BLaER1 treated with 17β-estradiol and CSF1 and Interleukin-3, amounts not matched to agents 10 nM and 100 nM (cell line): ENCODE measurements around the gene ATG7.
A peak's percentile ranks its signal among the peaks of the same experiment; 100 is the strongest.
"Not testable (repeated sequence)": the region's sequence is repeated elsewhere in the genome, so short reads cannot be mapped to it uniquely, and the experiment has no call there.

Experiments
- H3K27ac ChIP-seq, 11 experiments: shearing (Covaris generic); formaldehyde crosslinking; 2 replicates each; pipeline ENCODE4 v1.8.1; 2022
- H3K27me3 ChIP-seq, 11 experiments: shearing (Covaris generic); formaldehyde crosslinking; 2 replicates each; pipeline ENCODE4 v1.8.1; 2022
- H3K36me3 ChIP-seq, 11 experiments: shearing (Covaris generic); formaldehyde crosslinking; 2 replicates each; pipeline ENCODE4 v1.8.1; 2022
- H3K4me1 ChIP-seq, 10 experiments: shearing (Covaris generic); formaldehyde crosslinking; 2 replicates each; pipeline ENCODE4 v1.8.1; 2022
- H3K4me2 ChIP-seq, 11 experiments: shearing (Covaris generic); formaldehyde crosslinking; 2 replicates each; pipeline ENCODE4 v1.8.1; 2022
- H3K4me3 ChIP-seq, 10 experiments: shearing (Covaris generic); formaldehyde crosslinking; 2 replicates each; pipeline ENCODE4 v1.8.1; 2022
- H3K9ac ChIP-seq, 11 experiments: shearing (Covaris generic); formaldehyde crosslinking; 2 replicates each; pipeline ENCODE4 v1.8.1; 2022
- H3K9me3 ChIP-seq, 11 experiments: shearing (Covaris generic); formaldehyde crosslinking; replicated peaks in 1 of 11; 2 replicates each; pipeline ENCODE4 v1.8.1; 2022
- H4K20me1 ChIP-seq, 11 experiments: shearing (Covaris generic); formaldehyde crosslinking; 2 replicates each; pipeline ENCODE4 v1.8.1; 2022
- Cebpa-rat ChIP-seq, 11 experiments: shearing (Covaris generic); IDR thresholded peaks; 2 replicates each; pipeline ENCODE4 v1.8.1; 2022

Gene ATG7

GRCh38 chr3:11482021-11482420, 209.8 kb downstream of the ATG7 start:
- H3K4me1 ChIP-seq = peaks cover 0 to 17% (median 0%) of the 10 kb centered on the region in 10 experiments; a peak in 6 of 20 replicates
- H3K9me3 ChIP-seq = peaks cover 7 to 30% (median 19%) of the 10 kb centered on the region in 11 experiments
- peaks cover 0 to 61% (median 8%) of the 10 kb centered on the region in 11 experiments; a peak in 13 of 22 replicates for H3K36me3 ChIP-seq
- H4K20me1 ChIP-seq = peaks cover 0 to 16% (median 0%) of the 10 kb centered on the region in 11 experiments; a peak in 3 of 22 replicates
- no peak for TF ChIP-seq Cebpa-rat (IDR thresholded peaks at IDR 0.05)
- H3K27ac ChIP-seq = no peak overlapping the region
- H3K4me3 ChIP-seq = no peak overlapping the region
- no peak overlapping the region for H3K9ac ChIP-seq
- no peaks in the 10 kb centered on the region for H3K27me3 ChIP-seq
- no peak overlapping the region for H3K4me2 ChIP-seq

- not testable (repeated sequence) for H3K4me1 ChIP-seq, H3K27me3 ChIP-seq, H3K4me2 ChIP-seq, H3K9ac ChIP-seq, H3K27ac ChIP-seq, H3K4me3 ChIP-seq, H4K20me1 ChIP-seq
- Histone ChIP-seq H3K36me3 (peaks cover 8 to 34% (median 21%) of the 10 kb centered on the region in 11 experiments; a peak in 20 of 22 replicates), H3K9me3 (peaks cover 24 to 52% (median 40%) of the 10 kb centered on the region in 11 experiments)
Observed at GRCh38 chr3:11488356-11488755, 216.2 kb downstream of the ATG7 start.

DNA sequence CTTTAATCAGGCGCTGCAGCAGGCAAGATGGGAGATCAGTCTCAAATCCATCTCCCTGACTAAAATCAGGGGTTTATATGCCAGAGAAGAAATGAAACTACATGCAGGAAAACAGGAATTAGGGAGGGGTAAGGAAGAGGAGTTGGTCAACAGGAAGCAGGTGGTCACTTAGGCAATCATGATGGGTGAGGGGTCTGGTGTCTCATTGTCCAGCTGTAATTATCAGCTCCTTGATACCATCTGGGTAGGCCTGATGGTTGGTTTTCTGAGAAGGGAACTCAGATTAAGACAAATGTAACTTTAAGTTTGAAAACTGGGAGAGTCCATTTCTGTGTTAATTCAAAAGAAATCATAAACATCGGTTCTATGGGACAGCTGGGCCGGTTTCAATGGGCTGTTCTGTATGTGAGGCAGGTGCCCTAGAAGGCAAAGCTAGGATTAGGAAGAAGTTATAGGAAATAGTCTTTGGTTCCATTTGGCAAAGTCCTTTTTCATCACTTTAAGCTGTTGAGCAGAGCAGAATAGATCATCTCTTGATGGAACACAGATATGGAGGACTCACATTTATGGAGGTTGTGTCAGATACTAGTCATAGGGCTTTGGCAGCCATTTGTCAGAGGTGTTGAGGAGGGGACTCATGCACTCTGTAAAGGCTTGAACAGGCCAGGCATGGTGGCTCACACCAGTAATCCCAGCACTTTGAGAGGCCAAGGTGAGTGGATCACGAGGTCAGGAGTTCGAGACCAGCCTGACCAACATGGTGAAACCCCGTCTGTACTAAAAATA, 222.1 kb downstream of the ATG7 start:
- no peaks in the 10 kb centered on the region for H3K27me3 ChIP-seq
- peaks cover 0 to 10% (median 3%) of the 10 kb centered on the region in 10 experiments; a peak in 9 of 20 replicates for H3K4me1 ChIP-seq
- no peak for TF ChIP-seq Cebpa-rat (IDR thresholded peaks at IDR 0.05)
- no peak overlapping the region for H3K9ac ChIP-seq
- peaks cover 0 to 15% (median 0%) of the 10 kb centered on the region in 11 experiments; a peak in 3 of 22 replicates for H4K20me1 ChIP-seq
- H3K9me3 ChIP-seq = peaks cover 20 to 43% (median 32%) of the 10 kb centered on the region in 11 experiments
- peak overlapping the region in 1 of 10 experiments; percentile 35; a peak in 1 of 20 replicates for H3K4me3 ChIP-seq
- peak overlapping the region in 2 of 11 experiments; percentile 3 to 12; a peak in 3 of 22 replicates for H3K4me2 ChIP-seq
- peaks cover 10 to 73% (median 27%) of the 10 kb centered on the region in 11 experiments; a peak in 20 of 22 replicates for H3K36me3 ChIP-seq
- peak overlapping the region in 1 of 11 experiments; percentile 6; a peak in 2 of 22 replicates for H3K27ac ChIP-seq

DNA sequence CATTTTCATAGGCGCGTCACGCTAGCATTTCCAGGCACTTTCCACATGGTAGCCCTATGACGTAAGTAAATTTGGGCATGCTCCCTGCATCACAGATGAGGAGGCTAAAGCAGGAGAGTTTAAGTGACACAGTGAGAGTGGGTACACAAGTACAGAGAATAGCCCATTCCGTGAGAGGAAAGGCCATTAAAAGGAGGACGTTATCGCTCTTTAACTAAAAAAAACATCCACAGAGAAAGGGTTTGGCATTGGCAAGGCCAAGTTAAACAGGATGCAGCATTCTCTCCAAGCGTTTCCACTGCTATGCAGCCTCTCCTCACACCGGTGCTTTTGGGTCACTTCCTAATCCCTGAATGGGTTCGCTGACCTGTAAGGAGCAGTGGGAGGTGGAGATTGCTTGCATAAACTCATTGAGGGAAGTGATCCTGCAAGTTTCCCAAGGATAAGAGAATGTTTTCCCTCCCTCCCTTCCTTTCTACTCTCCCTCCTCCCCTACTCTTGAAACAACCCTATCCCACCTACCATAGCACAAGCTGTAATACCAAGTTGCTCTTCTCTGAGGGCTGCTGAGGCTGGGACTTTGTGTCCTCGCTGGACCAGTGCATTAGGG, 223.9 kb downstream of the ATG7 start:
- no peak overlapping the region for H3K4me2 ChIP-seq
- H3K27me3 ChIP-seq = no peaks in the 10 kb centered on the region
- H3K27ac ChIP-seq = no peak overlapping the region
- H3K36me3 ChIP-seq = peaks cover 10 to 91% (median 27%) of the 10 kb centered on the region in 11 experiments; a peak in 20 of 22 replicates
- peaks cover 0 to 10% (median 3%) of the 10 kb centered on the region in 10 experiments; a peak in 9 of 20 replicates for H3K4me1 ChIP-seq
- no peak for TF ChIP-seq Cebpa-rat (IDR thresholded peaks at IDR 0.05)
- H3K9me3 ChIP-seq = peaks cover 20 to 43% (median 32%) of the 10 kb centered on the region in 11 experiments
- no peak overlapping the region for H3K9ac ChIP-seq
- H3K4me3 ChIP-seq = no peak overlapping the region
- H4K20me1 ChIP-seq = peaks cover 0 to 18% (median 0%) of the 10 kb centered on the region in 11 experiments; a peak in 3 of 22 replicates

DNA sequence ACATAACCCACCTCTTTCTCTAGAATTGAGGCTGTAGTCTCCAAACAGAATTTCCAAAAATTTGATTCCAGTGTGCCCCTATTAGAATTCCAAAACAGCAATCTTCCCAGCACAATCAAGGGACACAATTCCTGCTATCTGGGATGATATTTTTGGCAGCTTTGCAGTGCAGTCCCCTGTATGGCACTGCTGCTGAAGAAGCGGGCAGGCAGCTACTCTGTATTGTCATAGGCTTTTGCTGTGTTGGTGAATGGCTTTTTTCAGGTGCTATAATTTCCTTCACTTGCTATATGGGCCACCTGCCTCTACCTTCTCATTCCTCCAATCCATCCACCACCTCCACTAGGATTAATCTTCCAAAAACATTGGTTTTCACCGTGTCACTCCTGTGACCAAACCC, 226.0 kb downstream of the ATG7 start:
- H3K27ac ChIP-seq = no peak overlapping the region
- H3K4me1 ChIP-seq = peaks cover 0 to 10% (median 3%) of the 10 kb centered on the region in 10 experiments; a peak in 9 of 20 replicates
- H3K4me3 ChIP-seq = no peak overlapping the region
- peaks cover 0 to 23% (median 0%) of the 10 kb centered on the region in 11 experiments; a peak in 4 of 22 replicates for H4K20me1 ChIP-seq
- H3K4me2 ChIP-seq = no peak overlapping the region
- H3K9ac ChIP-seq = no peak overlapping the region
- TF ChIP-seq Cebpa-rat (IDR thresholded peaks at IDR 0.05) = no peak
- no peaks in the 10 kb centered on the region for H3K27me3 ChIP-seq
- H3K36me3 ChIP-seq = peaks cover 6 to 81% (median 15%) of the 10 kb centered on the region in 11 experiments; a peak in 18 of 22 replicates
- H3K9me3 ChIP-seq = peaks cover 10 to 28% (median 14%) of the 10 kb centered on the region in 11 experiments

DNA sequence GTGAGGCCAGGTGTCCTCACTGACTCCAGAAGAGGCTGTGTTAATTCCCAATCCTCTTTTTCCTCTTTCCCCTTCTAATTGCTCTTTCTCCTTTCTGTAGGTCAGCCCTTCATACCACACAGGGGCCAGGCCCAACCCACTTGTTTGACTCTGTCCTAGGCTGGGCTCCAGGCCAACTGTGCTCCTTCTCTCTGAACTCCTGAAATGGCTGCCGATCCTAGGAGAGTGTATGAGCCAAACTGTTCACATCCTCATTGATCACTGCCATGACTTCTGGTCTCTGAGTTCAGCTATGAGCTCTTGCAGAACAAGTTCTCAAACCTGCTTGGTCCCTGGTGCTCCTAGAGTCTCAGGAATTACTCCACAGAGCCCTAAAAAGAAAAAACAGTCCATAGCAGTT, 226.4 kb downstream of the ATG7 start:
- Histone ChIP-seq H3K4me3 (no peak overlapping the region), H3K4me1 (peaks cover 0 to 8% (median 2%) of the 10 kb centered on the region in 10 experiments; a peak in 9 of 20 replicates), H3K9ac (no peak overlapping the region), H4K20me1 (peaks cover 0 to 23% (median 0%) of the 10 kb centered on the region in 11 experiments; a peak in 4 of 22 replicates), H3K4me2 (no peak overlapping the region), H3K27ac (no peak overlapping the region), H3K9me3 (peaks cover 5 to 23% (median 9%) of the 10 kb centered on the region in 11 experiments), H3K36me3 (peaks cover 2 to 76% (median 10%) of the 10 kb centered on the region in 11 experiments; a peak in 16 of 22 replicates), H3K27me3 (no peaks in the 10 kb centered on the region)
- no peak for TF ChIP-seq Cebpa-rat (IDR thresholded peaks at IDR 0.05)

DNA sequence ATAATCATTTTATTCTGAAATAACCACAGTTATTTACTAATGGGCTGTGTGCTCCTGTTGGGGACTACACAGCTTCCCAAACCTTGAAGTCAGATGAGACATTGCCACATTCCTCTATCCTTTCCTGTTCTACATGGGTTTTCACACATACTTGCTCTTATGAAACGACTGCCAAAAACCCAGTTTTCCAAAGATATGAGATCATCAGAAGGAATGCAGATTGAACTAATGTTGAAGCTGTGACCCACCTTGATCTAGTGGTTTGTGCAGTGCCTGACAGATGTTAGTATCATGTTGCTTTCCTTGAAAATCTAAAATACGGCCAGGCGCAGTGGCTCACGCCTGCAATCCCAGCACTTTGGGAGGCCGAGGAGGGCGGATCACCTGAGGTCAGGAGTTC, 226.9 kb downstream of the ATG7 start:
- H3K27ac ChIP-seq = no peak overlapping the region
- H3K9ac ChIP-seq = no peak overlapping the region

DNA sequence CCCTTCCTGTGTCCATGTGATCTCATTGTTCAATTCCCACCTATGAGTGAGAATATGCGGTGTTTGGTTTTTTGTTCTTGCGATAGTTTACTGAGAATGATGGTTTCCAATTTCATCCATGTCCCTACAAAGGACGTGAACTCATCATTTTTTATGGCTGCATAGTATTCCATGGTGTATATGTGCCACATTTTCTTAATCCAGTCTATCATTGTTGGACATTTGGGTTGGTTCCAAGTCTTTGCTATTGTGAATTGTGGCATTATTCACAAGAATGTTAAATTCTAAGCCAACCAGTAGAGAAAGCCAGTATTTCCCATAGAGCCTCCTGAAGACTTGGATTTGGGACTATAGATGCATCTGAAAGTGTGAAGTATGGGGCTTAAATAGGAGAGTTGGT, 230.2 kb downstream of the ATG7 start:
- not testable (repeated sequence) for H3K4me1 ChIP-seq, H3K27ac ChIP-seq, H3K4me3 ChIP-seq, H3K4me2 ChIP-seq, H3K9me3 ChIP-seq, H3K27me3 ChIP-seq, H3K9ac ChIP-seq
- Histone ChIP-seq H4K20me1 (peaks cover 0 to 26% (median 0%) of the 10 kb centered on the region in 11 experiments; a peak in 3 of 22 replicates), H3K36me3 (peaks cover 0 to 48% (median 0%) of the 10 kb centered on the region in 11 experiments; a peak in 10 of 22 replicates)

More for the DNA sequence above, 226.9 kb downstream of the ATG7 start:
- H3K9me3 ChIP-seq = peaks cover under 1 to 18% (median 4%) of the 10 kb centered on the region in 11 experiments; a peak in 21 of 22 replicates
- peaks cover 0 to 23% (median 0%) of the 10 kb centered on the region in 11 experiments; a peak in 4 of 22 replicates for H4K20me1 ChIP-seq
- H3K4me1 ChIP-seq = peaks cover 0 to 3% (median 0%) of the 10 kb centered on the region in 10 experiments; a peak in 5 of 20 replicates
- no peak overlapping the region for H3K4me2 ChIP-seq
- H3K36me3 ChIP-seq = peaks cover 0 to 71% (median 5%) of the 10 kb centered on the region in 11 experiments; a peak in 13 of 22 replicates
- no peak overlapping the region for H3K4me3 ChIP-seq
- TF ChIP-seq Cebpa-rat (IDR thresholded peaks at IDR 0.05) = no peak
- no peaks in the 10 kb centered on the region for H3K27me3 ChIP-seq
